ENCODE results near the gene CCNJL.
"Not testable (repeated sequence)": the region's sequence is repeated elsewhere in the genome, so short reads cannot be mapped to it uniquely, and the experiment has no call there.

CCNJL gene

GRCh38 chr5:160260881-160261815 is 51.2 kb downstream of the CCNJL start:
- DNase-seq (ENCODE audit: low read depth in 2 of 2), result no peak

GRCh38 chr5:160260006-160260775 is 52.2 kb downstream of the CCNJL start:
- no peak for DNase-seq (ENCODE audit: low read depth in 2 of 2)

- no peak for DNase-seq (ENCODE audit: low read depth in 2 of 2)
Observed at GRCh38 chr5:160259341-160259740, 53.0 kb downstream of the CCNJL start.

DNA sequence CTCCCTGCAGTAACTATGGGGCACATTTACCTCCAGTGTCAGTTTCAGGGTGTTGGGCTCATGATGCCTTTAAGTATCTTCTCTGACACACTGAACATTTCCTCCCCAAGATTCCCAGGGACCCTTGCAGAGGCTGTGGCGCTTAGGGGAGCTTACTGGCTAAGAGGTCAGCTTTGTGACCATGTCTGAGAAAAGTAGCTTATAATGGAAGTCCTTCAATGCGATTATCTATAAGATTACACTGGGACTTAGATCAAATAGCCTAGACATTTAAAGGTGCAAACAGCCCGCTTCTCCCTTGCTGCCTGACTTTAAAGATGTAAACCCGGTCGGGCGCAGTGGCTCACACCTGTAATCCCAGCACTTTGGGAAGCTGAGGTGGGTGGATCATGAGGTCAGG is 57.7 kb downstream of the CCNJL start:
- no peak for DNase-seq (ENCODE audit: low read depth in 2 of 2)

DNA sequence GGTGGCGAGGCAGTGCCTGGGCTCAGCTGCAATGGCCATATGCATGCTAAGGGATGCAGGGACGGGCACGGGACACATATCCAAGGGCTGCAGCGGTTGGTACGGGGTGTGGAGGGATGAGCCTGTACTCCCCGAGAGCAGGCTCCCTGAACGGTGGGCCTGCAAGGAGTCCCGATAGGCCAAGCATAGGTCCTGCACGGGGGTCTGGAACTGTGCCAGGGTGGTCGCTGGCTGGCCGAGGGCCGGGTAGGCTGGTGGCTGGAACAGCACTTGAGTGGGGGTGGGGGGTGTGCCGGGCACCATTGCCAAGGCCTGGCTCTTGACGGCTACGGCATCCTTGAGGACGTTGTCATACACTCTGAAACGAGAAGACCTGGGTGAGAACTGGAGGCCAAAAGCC is 58.9 kb downstream of the CCNJL start:
- DNase-seq (ENCODE audit: low read depth in 2 of 2), result no peak

- DNase-seq (ENCODE audit: low read depth in 2 of 2), result no peak
Observed at GRCh38 chr5:160252916-160253315, 59.4 kb downstream of the CCNJL start.

DNA sequence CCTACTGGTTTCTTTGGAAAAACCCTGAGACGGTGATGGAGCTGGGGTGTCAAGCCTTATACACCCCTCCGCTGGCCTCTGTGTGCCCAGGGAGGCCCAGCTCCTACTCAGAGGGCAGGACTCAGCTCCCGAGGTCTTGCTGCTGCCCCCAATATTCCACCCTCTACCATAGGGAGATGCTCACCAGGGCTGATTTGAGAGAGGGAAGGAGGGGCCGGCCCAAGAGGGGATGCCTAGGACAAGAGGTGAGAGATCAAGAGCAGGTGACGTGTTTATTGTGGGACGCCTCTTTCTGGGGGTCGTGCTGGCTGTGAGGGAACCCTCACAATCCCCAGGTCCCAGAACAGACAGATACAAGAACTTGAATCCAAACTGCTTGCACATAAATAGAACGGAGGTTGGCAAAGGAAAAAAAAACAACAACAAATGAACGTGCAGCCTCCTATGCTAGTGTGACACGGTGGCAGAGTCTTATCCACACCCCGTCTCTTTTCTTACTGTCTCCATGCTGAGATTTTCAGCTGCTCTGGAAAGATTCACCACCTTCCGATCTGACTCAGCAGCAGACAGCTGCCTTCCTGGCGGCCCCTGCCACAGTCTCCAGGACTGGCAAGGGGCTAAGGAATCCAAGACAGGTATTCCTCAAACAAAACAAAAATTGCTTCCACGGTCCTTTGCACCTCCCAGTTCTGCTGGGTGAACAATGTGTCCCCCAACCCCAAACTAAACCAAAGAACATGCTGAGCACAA is 60.8 kb downstream of the CCNJL start:
- no peak for DNase-seq (ENCODE audit: low read depth in 2 of 2)

DNA sequence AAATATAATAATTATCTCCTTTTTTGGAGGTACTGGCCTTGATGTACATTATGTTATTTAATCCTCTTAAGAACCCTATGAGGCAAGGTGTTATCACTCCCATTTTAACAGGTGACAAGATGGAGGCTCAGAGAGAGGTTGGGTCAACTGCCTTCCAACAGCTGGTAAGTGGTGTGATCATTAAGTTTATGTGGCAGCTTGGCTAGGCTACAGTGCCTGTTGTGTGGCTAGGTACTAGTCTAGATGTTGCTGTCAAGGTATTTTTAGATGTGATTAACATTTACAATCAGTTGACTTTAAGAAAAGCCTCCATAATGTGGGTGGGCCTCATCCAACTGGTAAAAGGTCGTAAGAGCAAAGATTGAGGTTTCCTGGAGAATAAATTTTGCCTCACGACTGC is 61.5 kb downstream of the CCNJL start:
- no peak for DNase-seq (ENCODE audit: low read depth in 2 of 2)

DNA sequence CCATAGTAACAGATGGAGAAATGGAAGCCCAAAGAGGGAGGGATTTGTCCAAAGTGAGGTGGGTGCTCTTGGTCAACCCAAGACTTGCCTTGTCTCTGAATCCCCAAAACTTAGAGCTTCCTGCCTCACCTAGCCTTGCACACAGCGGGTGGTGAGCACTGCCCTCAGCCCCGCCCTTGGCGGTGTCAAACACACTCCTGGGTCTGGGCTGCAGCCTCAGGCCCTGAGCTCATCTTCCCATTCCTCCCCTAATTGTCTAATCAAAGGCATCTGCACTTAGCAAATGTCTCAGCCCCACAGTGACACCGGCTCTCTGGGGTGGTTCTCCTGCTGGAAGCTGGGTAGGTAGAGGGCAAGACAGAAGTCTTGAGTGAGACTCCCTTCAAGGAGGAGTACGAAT is 62.1 kb downstream of the CCNJL start:
- no peak for DNase-seq (ENCODE audit: low read depth in 2 of 2)

- not testable (repeated sequence) for DNase-seq (ENCODE audit: low read depth in 2 of 2)
Observed at GRCh38 chr5:160249570-160249969, 62.8 kb downstream of the CCNJL start.

- DNase-seq (ENCODE audit: low read depth in 2 of 2), result no peak
Observed at GRCh38 chr5:160245506-160246086, 66.8 kb downstream of the CCNJL start.

DNA sequence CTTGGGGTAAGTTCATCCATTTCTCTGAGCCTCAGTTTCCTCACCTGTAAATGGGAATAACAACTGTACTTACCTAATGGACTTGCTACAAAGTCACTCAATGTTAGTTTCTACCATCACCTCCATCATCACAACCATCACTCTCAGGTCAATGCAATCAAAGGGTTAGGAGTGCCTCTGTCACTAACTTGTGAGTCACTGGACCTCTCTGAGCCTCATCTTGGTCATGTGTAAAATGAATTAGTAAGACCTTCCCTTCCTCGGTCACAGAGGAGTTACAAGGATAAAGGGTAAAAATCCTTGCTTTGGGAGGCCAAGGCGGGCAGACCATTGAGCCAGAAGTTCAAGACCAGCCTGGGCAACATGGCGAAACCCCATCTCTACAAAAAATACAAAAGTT is 70.2 kb downstream of the CCNJL start:
- no peak for DNase-seq (ENCODE audit: low read depth in 2 of 2)

- no peak for DNase-seq (ENCODE audit: low read depth in 2 of 2)
Observed at GRCh38 chr5:160240350-160240749, 72.0 kb downstream of the CCNJL start.

DNA sequence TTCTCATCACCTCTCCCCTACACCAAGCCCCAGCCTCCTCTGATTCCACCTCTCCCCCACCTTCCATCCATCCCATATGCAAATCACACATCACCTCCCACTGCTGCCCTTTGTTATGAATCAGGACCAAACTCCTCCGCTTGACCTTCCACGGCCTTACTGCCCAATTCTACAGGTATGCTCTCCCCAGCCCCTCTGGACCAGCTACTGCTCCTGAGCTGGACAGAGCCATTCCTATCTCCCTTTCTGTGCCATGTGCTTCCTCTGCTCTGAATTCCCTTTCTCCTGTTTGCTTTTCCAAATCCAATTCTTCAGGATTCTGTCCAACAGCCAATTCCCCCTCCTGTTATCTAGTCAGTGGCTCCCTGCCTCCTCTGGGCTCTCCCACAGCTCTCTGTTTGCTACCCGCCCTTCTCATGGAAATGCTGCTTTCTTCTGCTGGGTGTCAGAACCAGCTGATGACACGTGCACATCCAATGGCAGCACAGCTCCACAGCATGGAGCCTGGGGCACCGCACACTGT is 74.7 kb downstream of the CCNJL start:
- no peak for DNase-seq (ENCODE audit: low read depth in 2 of 2)

DNA sequence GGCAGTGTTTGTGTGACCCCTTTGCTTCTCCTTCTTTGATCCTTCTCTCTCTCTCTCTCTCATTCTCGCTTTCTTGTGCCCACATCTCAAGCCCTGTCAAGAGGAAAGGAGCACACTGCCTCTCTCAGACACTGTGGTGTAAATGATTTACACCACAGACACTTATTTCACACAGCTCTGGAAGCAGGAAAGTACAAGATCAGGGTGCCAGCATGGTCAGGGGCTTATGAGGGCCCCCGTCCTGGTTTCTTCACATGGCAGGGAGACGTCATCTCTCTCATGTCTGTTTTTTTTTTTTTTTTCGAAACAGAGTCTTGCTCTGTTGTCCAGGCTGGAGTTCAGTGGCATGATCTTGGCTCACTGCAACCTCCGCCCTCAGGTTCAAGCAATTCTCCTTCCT is 76.6 kb downstream of the CCNJL start:
- DNase-seq (ENCODE audit: low read depth in 2 of 2), result no peak

GRCh38 chr5:160233215-160233614 is 79.1 kb downstream of the CCNJL start:
- DNase-seq (ENCODE audit: low read depth in 2 of 2), result no peak

GRCh38 chr5:160231783-160232342 is 80.5 kb downstream of the CCNJL start:
- DNase-seq (ENCODE audit: low read depth in 2 of 2), result no peak

DNA sequence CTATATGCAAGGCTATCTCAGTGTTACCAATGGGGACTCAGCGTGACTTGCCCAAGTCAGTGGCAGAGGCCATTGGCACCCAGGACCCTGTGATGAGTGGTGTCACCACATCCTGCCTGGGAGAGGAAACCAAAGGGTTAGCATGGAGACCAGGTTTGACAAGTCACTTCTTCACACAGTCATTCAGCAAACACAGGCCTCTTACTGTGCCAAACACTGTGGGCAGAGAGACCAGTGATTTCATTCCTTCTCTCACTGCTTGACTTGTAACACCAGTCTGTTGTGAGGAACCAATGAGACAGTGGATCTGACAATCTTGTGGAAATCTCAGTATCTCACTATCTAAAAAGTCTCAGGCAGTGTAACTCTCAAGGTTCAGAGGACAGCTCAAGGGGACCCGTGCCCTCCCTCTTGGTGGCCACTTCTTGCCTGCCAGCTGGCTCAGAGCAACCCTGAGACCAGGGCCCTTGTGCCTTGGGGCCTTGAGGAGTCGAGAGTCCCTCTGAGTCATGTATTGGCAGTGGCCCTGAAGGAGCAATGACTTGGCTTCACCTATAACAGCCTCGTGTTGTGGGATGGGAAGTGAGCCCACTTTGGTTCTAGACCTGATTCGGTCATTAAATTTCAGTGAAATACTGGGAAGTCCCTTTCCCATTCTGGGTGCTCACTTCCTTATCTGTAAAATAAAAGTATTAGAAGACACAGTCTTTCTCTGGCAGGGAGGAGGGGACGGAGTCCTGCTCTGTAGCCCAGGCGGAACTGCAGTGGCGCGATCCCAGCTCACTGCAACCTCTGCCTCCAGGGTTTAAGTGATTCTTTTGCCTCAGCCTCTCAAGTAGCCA is 81.5 kb downstream of the CCNJL start:
- no peak for DNase-seq (ENCODE audit: low read depth in 2 of 2)

DNA sequence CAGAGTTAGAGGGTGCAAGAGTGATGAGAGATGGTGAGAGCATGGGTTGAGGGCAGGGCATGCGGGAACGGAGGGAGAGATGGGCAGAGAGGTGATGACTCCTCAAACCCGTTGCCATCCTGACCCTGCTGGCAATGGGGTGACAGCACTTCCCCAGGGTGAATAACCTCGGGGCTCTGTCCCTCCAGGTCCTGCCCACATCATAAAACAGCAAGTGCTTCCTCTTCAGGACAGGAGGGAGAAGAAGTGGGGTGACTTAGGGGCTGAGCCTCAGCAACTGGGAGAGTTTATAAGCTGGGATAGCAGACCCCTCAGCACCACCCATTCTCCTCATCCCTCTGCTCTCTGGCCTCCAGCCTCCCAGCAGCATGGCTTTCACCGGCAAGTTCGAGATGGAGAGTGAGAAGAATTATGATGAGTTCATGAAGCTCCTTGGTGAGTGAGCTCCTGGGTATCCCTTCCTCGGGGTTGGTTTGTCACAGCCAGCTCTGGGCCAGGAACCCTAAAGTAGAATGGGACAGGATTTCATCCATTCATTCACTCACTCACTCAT is 83.1 kb downstream of the CCNJL start, which contains the start of gene FABP6:
FABP6 (plus strand) TSS at position 317 of the 553 bp plus-strand sequence; CDS start at position 369, 52 bp downstream.
- DNase-seq (ENCODE audit: low read depth in 2 of 2), result no peak

DNA sequence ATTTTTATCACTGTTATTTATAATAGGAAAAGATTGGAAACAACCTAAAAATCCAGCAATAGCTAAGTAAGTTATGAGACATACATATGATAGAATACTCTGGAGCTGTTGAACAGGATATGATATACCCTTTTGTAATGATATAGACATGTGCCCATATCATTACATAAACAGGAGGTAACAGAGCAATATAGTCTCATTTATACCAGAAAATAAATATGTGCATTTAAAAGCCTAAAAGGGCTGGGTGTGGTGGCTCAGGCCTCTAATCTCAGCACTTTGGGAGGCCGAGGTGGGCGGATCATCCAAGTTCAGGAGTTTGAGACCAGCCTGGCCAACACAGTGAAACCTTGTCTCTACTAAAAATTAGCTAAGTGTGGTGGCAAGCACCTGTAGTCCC is 85.4 kb downstream of the CCNJL start:
- DNase-seq (ENCODE audit: low read depth in 2 of 2), result no peak

All from activated CD4-positive, alpha-beta T cell treated with anti-CD3 and anti-CD28 coated beads for 24 hours (primary cell).